Measurements from ENCODE around the gene WDR64. TPM values are rescaled to one million over a fixed set of nuclear protein-coding genes. Genes with fewer than 3 reads are reported as not detected.

WDR64 gene
- total RNA-seq, 4 donors from 2014 or later = not detected

GRCh38 chr1:241767737-241768136, 115.7 kb downstream of the WDR64 start:
- Histone ChIP-seq H3K27me3 (peaks cover 4% of the 10 kb centered on the region), H3K36me3 (no peaks in the 10 kb centered on the region), H3K9me3 (no peaks in the 10 kb centered on the region), H3K4me3 (no peak overlapping the region), H3K27ac (no peak overlapping the region), H3K4me1 (no peaks in the 10 kb centered on the region)
- 54% methylated on average over 2 of the region's 2 CpGs for WGBS
- DNase-seq (ENCODE audit: low spot score in 2 of 2) = no peak
- no peak for TF ChIP-seq POLR2AphosphoS5 (IDR thresholded peaks at IDR 0.05)
- no peak for TF ChIP-seq EP300 (IDR thresholded peaks at IDR 0.05)
- no peak for TF ChIP-seq POLR2A (IDR thresholded peaks at IDR 0.05)
- TF ChIP-seq CTCF (IDR thresholded peaks at IDR 0.05) = no peak

- WGBS = 10% methylated on average over 1 of the region's 1 CpG
- no peak for TF ChIP-seq POLR2AphosphoS5 (IDR thresholded peaks at IDR 0.05)
- no peak for TF ChIP-seq EP300 (IDR thresholded peaks at IDR 0.05)
- TF ChIP-seq POLR2A (IDR thresholded peaks at IDR 0.05) = no peak
- no peak for TF ChIP-seq CTCF (IDR thresholded peaks at IDR 0.05)
Measured at GRCh38 chr1:241770115-241770514, 118.0 kb downstream of the WDR64 start.

GRCh38 chr1:241771117-241771516, 119.0 kb downstream of the WDR64 start:
- Histone ChIP-seq H3K36me3 (no peaks in the 10 kb centered on the region), H3K27me3 (no peaks in the 10 kb centered on the region), H3K27ac (no peak overlapping the region), H3K4me3 (no peak overlapping the region), H3K9me3 (no peaks in the 10 kb centered on the region), H3K4me1 (no peaks in the 10 kb centered on the region)
- no peak for TF ChIP-seq EP300 (IDR thresholded peaks at IDR 0.05)
- TF ChIP-seq POLR2A (IDR thresholded peaks at IDR 0.05) = no peak
- TF ChIP-seq POLR2AphosphoS5 (IDR thresholded peaks at IDR 0.05) = no peak
- no peak for TF ChIP-seq CTCF (IDR thresholded peaks at IDR 0.05)
- 80% methylated on average over 2 of the region's 2 CpGs for WGBS
- no peak for DNase-seq (ENCODE audit: low spot score in 2 of 2)

More at GRCh38 chr1:241770115-241770514, 118.0 kb downstream of the WDR64 start:
- no peak overlapping the region for H3K4me3 ChIP-seq
- H3K36me3 ChIP-seq = no peaks in the 10 kb centered on the region
- no peak overlapping the region for H3K27ac ChIP-seq
- H3K27me3 ChIP-seq = no peaks in the 10 kb centered on the region
- DNase-seq (ENCODE audit: low spot score in 2 of 2) = no peak
- H3K4me1 ChIP-seq = no peaks in the 10 kb centered on the region
- H3K9me3 ChIP-seq = no peaks in the 10 kb centered on the region

- no peaks in the 10 kb centered on the region for H3K27me3 ChIP-seq
- TF ChIP-seq POLR2AphosphoS5 (IDR thresholded peaks at IDR 0.05) (no peak), EP300 (IDR thresholded peaks at IDR 0.05) (no peak), CTCF (IDR thresholded peaks at IDR 0.05) (no peak), POLR2A (IDR thresholded peaks at IDR 0.05) (no peak)
- 95% methylated on average over 4 of the region's 4 CpGs for WGBS
- no peak overlapping the region for H3K4me3 ChIP-seq
- H3K27ac ChIP-seq = no peak overlapping the region
- H3K36me3 ChIP-seq = no peaks in the 10 kb centered on the region
- H3K4me1 ChIP-seq = no peaks in the 10 kb centered on the region
- H3K9me3 ChIP-seq = no peaks in the 10 kb centered on the region
- DNase-seq (ENCODE audit: low spot score in 2 of 2) = no peak
Measured at GRCh38 chr1:241772932-241773500, 120.9 kb downstream of the WDR64 start.

- 54% methylated on average over 4 of the region's 4 CpGs for WGBS
- no peaks in the 10 kb centered on the region for H3K9me3 ChIP-seq
- no peaks in the 10 kb centered on the region for H3K27me3 ChIP-seq
- H3K4me1 ChIP-seq = no peaks in the 10 kb centered on the region
- no peak for DNase-seq (ENCODE audit: low spot score in 2 of 2)
- H3K36me3 ChIP-seq = no peaks in the 10 kb centered on the region
- H3K27ac ChIP-seq = no peak overlapping the region
- no peak for TF ChIP-seq CTCF (IDR thresholded peaks at IDR 0.05)
- TF ChIP-seq POLR2A (IDR thresholded peaks at IDR 0.05) = no peak
- TF ChIP-seq POLR2AphosphoS5 (IDR thresholded peaks at IDR 0.05) = no peak
- no peak for TF ChIP-seq EP300 (IDR thresholded peaks at IDR 0.05)
- no peak overlapping the region for H3K4me3 ChIP-seq
Measured at GRCh38 chr1:241773991-241774390, 121.9 kb downstream of the WDR64 start.
